HG03039 (cell line): ENCODE results near the gene SHLD3.
"Not testable (repeated sequence)": the region's sequence is repeated elsewhere in the genome, so short reads cannot be mapped to it uniquely, and the experiment has no call there.

Experiments
- ATAC-seq: cut with Tn5 transposase; IDR thresholded peaks from one replicate; pipeline ENCODE4 v1.9.1; 2021; ENCODE audit warnings: mild to moderate bottlenecking, moderate library complexity; ENCODE audit not compliant: unreplicated experiment

Gene SHLD3

DNA sequence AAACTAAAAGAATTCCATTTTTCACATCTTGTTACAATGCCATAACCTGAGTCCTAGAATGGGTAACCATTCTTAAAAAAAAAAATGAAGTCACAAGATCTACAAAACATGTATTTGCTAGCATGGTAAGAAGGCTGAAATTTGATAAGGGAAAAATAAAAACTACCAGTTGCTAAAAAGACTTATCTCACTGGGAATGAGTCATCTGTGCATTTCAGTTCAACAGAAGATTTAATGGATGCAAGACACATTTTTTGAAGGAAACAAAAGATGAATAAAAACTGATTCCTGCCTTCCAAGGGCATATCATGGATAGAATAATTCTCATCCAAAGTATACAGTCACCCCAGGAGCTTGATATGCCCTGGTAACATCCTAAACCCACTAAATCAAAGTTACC is 49.9 kb downstream of the SHLD3 start:
- ATAC-seq = no peak

DNA sequence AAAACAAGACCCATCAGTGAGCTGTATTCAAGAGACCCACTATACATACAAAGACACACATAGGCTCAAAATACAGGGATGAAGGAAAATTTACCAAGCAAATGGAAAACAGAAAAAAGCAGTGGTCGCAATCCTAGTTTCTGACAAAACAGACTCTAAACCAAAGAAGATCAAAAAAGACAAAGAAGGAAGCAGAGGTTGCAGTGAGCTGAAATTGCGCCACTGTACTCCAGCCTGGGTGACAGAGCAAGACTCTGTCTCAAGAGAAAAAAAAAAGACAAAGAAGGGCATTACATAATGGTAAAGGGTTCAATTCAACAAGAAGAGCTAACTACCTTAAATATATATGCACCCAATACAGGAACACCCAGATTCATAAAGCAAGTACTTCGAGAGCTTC is 51.2 kb downstream of the SHLD3 start:
- ATAC-seq = not testable (repeated sequence)
